T1000 (cell line): ENCODE data around the gene ZNF613.
"Not testable (repeated sequence)": the region's sequence is repeated elsewhere in the genome, so short reads cannot be mapped to it uniquely, and the experiment has no call there.

Source experiments
- DNase-seq: peaks from one replicate; lab custom pipeline; 2025; ENCODE audit warnings: mixed read lengths; lab: John Stamatoyannopoulos, UW

Gene ZNF613

GRCh38 chr19:51926784-51927741 lies at the start of gene ZNF613:
ZNF613 (plus strand) TSS chr19:51927472; CDS start chr19:51936221, 8,749 bp downstream.
- DNase-seq = peak; percentile 81

GRCh38 chr19:51882518-51882917 lies 44.8 kb upstream of the ZNF613 start:
- no peak for DNase-seq

GRCh38 chr19:51884713-51885112 lies 42.6 kb upstream of the ZNF613 start:
- DNase-seq = no peak

GRCh38 chr19:51887522-51888498 lies 39.5 kb upstream of the ZNF613 start, which contains the start of gene ZNF577:
ZNF577 (minus strand) TSS chr19:51887951; CDS start chr19:51880382, 7,569 bp downstream.
- DNase-seq = peak; percentile 84

- DNase-seq = no peak
These were observed 37.3 kb upstream of the ZNF613 start for GRCh38 chr19:51889934-51890333.

- DNase-seq = no peak
These were observed 36.0 kb upstream of the ZNF613 start for GRCh38 chr19:51891193-51891747.

- no peak for DNase-seq
These were observed 25.4 kb upstream of the ZNF613 start for GRCh38 chr19:51901860-51902259.

- no peak for DNase-seq
These were observed 24.1 kb upstream of the ZNF613 start for GRCh38 chr19:51903192-51903591.

- DNase-seq = peak; percentile 72
These were observed 22.7 kb upstream of the ZNF613 start, which contains the start of gene ZNF649 for GRCh38 chr19:51904331-51905165. ZNF649 (minus strand) TSS chr19:51905017; CDS start chr19:51900107, 4,910 bp downstream.

- no peak for DNase-seq
These were observed 22.1 kb upstream of the ZNF613 start for GRCh38 chr19:51905206-51905605.

GRCh38 chr19:51905639-51906038 lies 21.6 kb upstream of the ZNF613 start:
- DNase-seq = not testable (repeated sequence)

- DNase-seq = not testable (repeated sequence)
These were observed 21.2 kb upstream of the ZNF613 start for GRCh38 chr19:51906108-51906507.

- DNase-seq = not testable (repeated sequence)
These were observed 19.3 kb upstream of the ZNF613 start for GRCh38 chr19:51907981-51908380.

- DNase-seq = no peak
These were observed 11.9 kb upstream of the ZNF613 start for GRCh38 chr19:51915324-51915867.

GRCh38 chr19:51916167-51916566 lies 11.1 kb upstream of the ZNF613 start:
- DNase-seq = no peak

- no peak for DNase-seq
These were observed 7.7 kb upstream of the ZNF613 start for GRCh38 chr19:51919606-51920005.

GRCh38 chr19:51921949-51922348 lies 5.3 kb upstream of the ZNF613 start:
- no peak for DNase-seq

- DNase-seq = no peak
These were observed 867 bp upstream of the ZNF613 start for GRCh38 chr19:51926426-51926783.

- DNase-seq = no peak
These were observed 587 bp downstream of the ZNF613 start for GRCh38 chr19:51927859-51928258.

- DNase-seq = no peak
These were observed 4.6 kb downstream of the ZNF613 start for GRCh38 chr19:51931921-51932320.

- no peak for DNase-seq
These were observed 11.7 kb downstream of the ZNF613 start for GRCh38 chr19:51938936-51939335.
